ENCODE results near the gene GDF7. TPM values are rescaled to one million over a fixed set of nuclear protein-coding genes. Genes with fewer than 3 reads are reported as not detected.
A peak's percentile ranks its signal among the peaks of the same experiment; 100 is the strongest.

Gene GDF7
- total RNA-seq, 6 experiments from 2014 or later = 0.95 to 5.0 (median 2.9) TPM

- no peak for TF ChIP-seq POLR2A (IDR thresholded peaks at IDR 0.05)
- TF ChIP-seq CTCF (IDR thresholded peaks at IDR 0.05) = no peak
- intact Hi-C loops (cut with DNase I) = no loop called here
- 26% methylated on average over 4 of the region's 6 CpGs for whole genome bisulfite sequencing (ENCODE audit: insufficient coverage, low coverage, low lambda C conversion rate, missing lambda C conversion rate)
- no peaks in the 10 kb centered on the region for H3K27me3 ChIP-seq
- peaks cover 0 to 20% (median 9%) of the 10 kb centered on the region in 4 donors for H3K4me1 ChIP-seq
- H3K9me3 ChIP-seq = no peaks in the 10 kb centered on the region
- DNase-seq (no peak), ATAC-seq (peak; percentile 37 to 57 (median 48))
- H3K36me3 ChIP-seq = no peaks in the 10 kb centered on the region
- peak overlapping the region in 2 of 3 donors; percentile 84 to 94 for H3K27ac ChIP-seq
- no peak overlapping the region for H3K4me3 ChIP-seq
Measured at GRCh38 chr2:20691076-20691734, 24.3 kb downstream of the GDF7 start.

GRCh38 chr2:20692081-20692480 lies 25.1 kb downstream of the GDF7 start:
- Histone ChIP-seq H3K4me3 (no peak overlapping the region), H3K4me1 (peaks cover 0 to 29% (median 12%) of the 10 kb centered on the region in 4 donors), H3K27ac (peak overlapping the region in 1 of 3 donors; percentile 94), H3K9me3 (no peaks in the 10 kb centered on the region), H3K27me3 (no peaks in the 10 kb centered on the region), H3K36me3 (no peaks in the 10 kb centered on the region)
- ATAC-seq (no peak), DNase-seq (no peak)
- 96% methylated on average over 2 of the region's 2 CpGs for WGBS (ENCODE audit: insufficient coverage, low coverage, low lambda C conversion rate, missing lambda C conversion rate)
- intact Hi-C loops (cut with DNase I) = no loop called here
- TF ChIP-seq CTCF (IDR thresholded peaks at IDR 0.05) (no peak), POLR2A (IDR thresholded peaks at IDR 0.05) (no peak)

GRCh38 chr2:20693317-20693716 lies 26.4 kb downstream of the GDF7 start:
- TF ChIP-seq CTCF (IDR thresholded peaks at IDR 0.05) (no peak), POLR2A (IDR thresholded peaks at IDR 0.05) (no peak)
- DNase-seq = no peak
- ATAC-seq = no peak
- no peak overlapping the region for H3K4me3 ChIP-seq
- no peaks in the 10 kb centered on the region for H3K9me3 ChIP-seq
- WGBS (ENCODE audit: insufficient coverage, low coverage, low lambda C conversion rate, missing lambda C conversion rate) = 100% methylated on average over 2 of the region's 3 CpGs
- no peaks in the 10 kb centered on the region for H3K27me3 ChIP-seq
- H3K4me1 ChIP-seq = peaks cover 0 to 36% (median 17%) of the 10 kb centered on the region in 4 donors
- H3K36me3 ChIP-seq = no peaks in the 10 kb centered on the region
- H3K27ac ChIP-seq = no peak overlapping the region
- intact Hi-C loops (cut with DNase I) = no loop called here

- 95% methylated on average over 2 of the region's 2 CpGs for WGBS (ENCODE audit: insufficient coverage, low coverage, low lambda C conversion rate, missing lambda C conversion rate)
- DNase-seq (no peak), ATAC-seq (no peak)
- Histone ChIP-seq H3K4me1 (peaks cover 0 to 29% (median 12%) of the 10 kb centered on the region in 4 donors), H3K9me3 (no peaks in the 10 kb centered on the region), H3K4me3 (no peak overlapping the region), H3K27ac (peak overlapping the region in 1 of 3 donors; percentile 70), H3K36me3 (no peaks in the 10 kb centered on the region), H3K27me3 (no peaks in the 10 kb centered on the region)
- TF ChIP-seq POLR2A (IDR thresholded peaks at IDR 0.05) = no peak
- TF ChIP-seq CTCF (IDR thresholded peaks at IDR 0.05) = no peak
- intact Hi-C loops (cut with DNase I) = no loop called here
Measured at GRCh38 chr2:20696366-20696765, 29.4 kb downstream of the GDF7 start.

Data from right lobe of liver (tissue), 6 donors.